CD4-positive, alpha-beta T cell treated with Interferon gamma for 1 hour (primary cell): ENCODE data around the gene GEMIN7.

ENCODE experiments used
- DNase-seq: peaks from one replicate; pipeline ENCODE4 v3.0.0-alpha.2; 2020

GEMIN7 gene

GRCh38 chr19:45079063-45079910 is at the start of gene GEMIN7:
GEMIN7 (plus strand) TSS chr19:45079260; CDS start chr19:45090115, 10,855 bp downstream.
- peak; percentile 75 for DNase-seq

GRCh38 chr19:45030825-45031224 is 48.2 kb upstream of the GEMIN7 start:
- no peak for DNase-seq

GRCh38 chr19:45032421-45032820 is 46.6 kb upstream of the GEMIN7 start:
- no peak for DNase-seq

- DNase-seq = no peak
Observed at GRCh38 chr19:45035755-45036154, 43.3 kb upstream of the GEMIN7 start.

GRCh38 chr19:45037393-45038169 is 41.5 kb upstream of the GEMIN7 start:
- DNase-seq = no peak

GRCh38 chr19:45038931-45039893 is 39.8 kb upstream of the GEMIN7 start, which contains the start of gene CLASRP:
CLASRP (plus strand) TSS chr19:45039045; CDS start chr19:45040213, 1,168 bp downstream.
- DNase-seq = peak; percentile 83

- peak; percentile 51 for DNase-seq
Observed at GRCh38 chr19:45040059-45040771, 38.8 kb upstream of the GEMIN7 start.

- DNase-seq = no peak
Observed at GRCh38 chr19:45041125-45041524, 37.9 kb upstream of the GEMIN7 start.

- no peak for DNase-seq
Observed at GRCh38 chr19:45045671-45046353, 33.2 kb upstream of the GEMIN7 start.

GRCh38 chr19:45046355-45046754 is 32.7 kb upstream of the GEMIN7 start:
- no peak for DNase-seq

- no peak for DNase-seq
Observed at GRCh38 chr19:45047188-45047797, 31.8 kb upstream of the GEMIN7 start.

- no peak for DNase-seq
Observed at GRCh38 chr19:45049073-45049736, 29.9 kb upstream of the GEMIN7 start.

- DNase-seq = no peak
Observed at GRCh38 chr19:45050036-45050435, 29.0 kb upstream of the GEMIN7 start.

- DNase-seq = peak; percentile 65
Observed at GRCh38 chr19:45051929-45052579, 27.0 kb upstream of the GEMIN7 start.

- no peak for DNase-seq
Observed at GRCh38 chr19:45056831-45057230, 22.2 kb upstream of the GEMIN7 start.

GRCh38 chr19:45057444-45057843 is 21.6 kb upstream of the GEMIN7 start:
- DNase-seq = no peak

GRCh38 chr19:45058622-45059159 is 20.4 kb upstream of the GEMIN7 start:
- no peak for DNase-seq

- DNase-seq = peak; percentile 77
Observed at GRCh38 chr19:45059258-45059965, 19.6 kb upstream of the GEMIN7 start.

GRCh38 chr19:45061965-45062364 is 17.1 kb upstream of the GEMIN7 start:
- DNase-seq = no peak
